Measurements from ENCODE around the gene IL17B. TPM values are rescaled to one million over a fixed set of nuclear protein-coding genes. Genes with fewer than 3 reads are reported as not detected.

IL17B gene
- total RNA-seq, 1 experiment from 2014 or later = not detected

DNA sequence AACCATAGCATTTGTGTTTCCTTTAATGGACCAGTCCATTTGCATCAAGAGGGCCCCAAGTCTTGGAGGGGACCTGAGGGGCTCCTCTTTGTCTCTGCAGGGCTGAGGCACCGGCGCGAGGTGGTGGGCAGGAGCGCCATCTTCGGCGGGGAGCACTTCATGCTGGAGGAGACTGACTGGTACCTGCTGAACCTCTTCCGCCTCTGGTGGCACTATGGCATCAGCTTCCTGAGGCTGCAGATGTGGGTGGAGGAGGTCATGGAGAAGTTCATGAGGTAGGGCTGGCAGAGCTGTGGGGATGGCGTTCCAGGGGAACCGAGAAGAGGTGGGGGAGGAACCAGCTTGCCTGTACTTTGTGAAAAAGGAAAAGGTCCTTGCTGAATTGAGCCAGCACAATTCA, 15.2 kb downstream of the IL17B start:
- H2BK20ac ChIP-seq (ENCODE audit: low read depth, low read length, poor library complexity, severe bottlenecking) = no peak overlapping the region
- no peak overlapping the region for H2BK5ac ChIP-seq (ENCODE audit: insufficient read length, low read length)
- TF ChIP-seq, protein P1, sequence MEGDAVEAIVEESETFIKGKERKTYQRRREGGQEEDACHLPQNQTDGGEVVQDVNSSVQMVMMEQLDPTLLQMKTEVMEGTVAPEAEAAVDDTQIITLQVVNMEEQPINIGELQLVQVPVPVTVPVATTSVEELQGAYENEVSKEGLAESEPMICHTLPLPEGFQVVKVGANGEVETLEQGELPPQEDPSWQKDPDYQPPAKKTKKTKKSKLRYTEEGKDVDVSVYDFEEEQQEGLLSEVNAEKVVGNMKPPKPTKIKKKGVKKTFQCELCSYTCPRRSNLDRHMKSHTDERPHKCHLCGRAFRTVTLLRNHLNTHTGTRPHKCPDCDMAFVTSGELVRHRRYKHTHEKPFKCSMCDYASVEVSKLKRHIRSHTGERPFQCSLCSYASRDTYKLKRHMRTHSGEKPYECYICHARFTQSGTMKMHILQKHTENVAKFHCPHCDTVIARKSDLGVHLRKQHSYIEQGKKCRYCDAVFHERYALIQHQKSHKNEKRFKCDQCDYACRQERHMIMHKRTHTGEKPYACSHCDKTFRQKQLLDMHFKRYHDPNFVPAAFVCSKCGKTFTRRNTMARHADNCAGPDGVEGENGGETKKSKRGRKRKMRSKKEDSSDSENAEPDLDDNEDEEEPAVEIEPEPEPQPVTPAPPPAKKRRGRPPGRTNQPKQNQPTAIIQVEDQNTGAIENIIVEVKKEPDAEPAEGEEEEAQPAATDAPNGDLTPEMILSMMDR (conservative IDR thresholded peaks at IDR 0.05) = no peak
- H2AK5ac ChIP-seq (ENCODE audit: insufficient read length, low read length) = no peak overlapping the region
- H3K27me3 Mint-ChIP-seq (ENCODE audit: low read depth) = peaks cover 3% of the 10 kb centered on the region; the same call in 1 of the 2 replicates
- no peaks in the 10 kb centered on the region for H3K79me2 ChIP-seq (ENCODE audit: insufficient read depth, low read length)
- no peaks in the 10 kb centered on the region for H4K20me1 ChIP-seq (ENCODE audit: control insufficient read depth, insufficient read depth, insufficient read length)
- no peak overlapping the region for H4K5ac ChIP-seq (ENCODE audit: insufficient read length, low read depth, low read length)
- no peak overlapping the region for H3K56ac ChIP-seq (ENCODE audit: insufficient read length, low read depth, low read length)
- H2BK120ac ChIP-seq (ENCODE audit: low read depth, low read length, poor library complexity, severe bottlenecking) = no peak overlapping the region
- no peak overlapping the region for H3K27ac Mint-ChIP-seq
- no peak overlapping the region for H3K23ac ChIP-seq (ENCODE audit: insufficient read length, low read depth, low read length)
- no peaks in the 10 kb centered on the region for H3K4me1 ChIP-seq (ENCODE audit: insufficient read depth, low read length)
- H3K4me3 Mint-ChIP-seq = no peak overlapping the region
- no peak overlapping the region for H2BK12ac ChIP-seq (ENCODE audit: insufficient read length, low read depth, low read length)
- no peaks in the 10 kb centered on the region for H3K9me3 ChIP-seq (ENCODE audit: control insufficient read depth, low read depth, low read length)
- H3K23me2 ChIP-seq (ENCODE audit: insufficient read length, low read depth, low read length, poor library complexity, severe bottlenecking) = no peaks in the 10 kb centered on the region
- no peak overlapping the region for H2BK15ac ChIP-seq (ENCODE audit: low read depth, low read length)
- no peak overlapping the region for H3K14ac ChIP-seq (ENCODE audit: insufficient read depth, low read length)
- H3K27ac ChIP-seq (ENCODE audit: insufficient read length, low read depth, low read length) = no peak overlapping the region
- H4K91ac ChIP-seq (ENCODE audit: insufficient read length, low read depth, low read length) = no peak overlapping the region
- no peak overlapping the region for H3K9ac ChIP-seq (ENCODE audit: extremely low read depth, insufficient read length, low read length)
- H3K18ac ChIP-seq (ENCODE audit: insufficient read length, low read depth, low read length) = no peak overlapping the region
- H3K79me1 ChIP-seq (ENCODE audit: insufficient read depth, low read depth, low read length, poor library complexity, severe bottlenecking) = no peaks in the 10 kb centered on the region
- no peak overlapping the region for H3K4me2 ChIP-seq (ENCODE audit: insufficient read depth, insufficient read length, low read length)
- no peak overlapping the region for H3K4ac ChIP-seq (ENCODE audit: low read depth, low read length)
- H3K36me3 Mint-ChIP-seq (ENCODE audit: insufficient read depth in 1 of 3, low read depth in 3 of 3) = peaks cover 0 to 21% (median 3%) of the 10 kb centered on the region in 3 experiments; a peak in 5 of 7 replicates
- no CpG with 5 or more reads among the region's 9 CpGs for WGBS (ENCODE audit: extremely low coverage, insufficient read length, low lambda C conversion rate)
- H3K4me1 Mint-ChIP-seq = peaks cover 10 to 13% of the 10 kb centered on the region in 2 experiments
- no peak overlapping the region for H4K8ac ChIP-seq (replicated peaks; ENCODE audit: insufficient read length, low read depth, low read length)
- DNase-seq = no peak
- H3T11ph ChIP-seq (ENCODE audit: low read length) = no peak overlapping the region
- H3K9me3 Mint-ChIP-seq = no peaks in the 10 kb centered on the region
- H3K27me3 ChIP-seq (ENCODE audit: insufficient read depth, low read length) = no peaks in the 10 kb centered on the region
- no peak overlapping the region for H2AFZ ChIP-seq (ENCODE audit: low read length)

Data from H9 (cell line).